Activated CD4-positive, alpha-beta T cell treated with anti-CD3 and anti-CD28 coated beads for 4 hours (primary cell): ENCODE results near the gene KLHL1.

Source experiments
- DNase-seq, 2 donors: peaks; one replicate each; pipeline ENCODE4 v3.0.0-alpha.2; 2020

The KLHL1 gene

DNA sequence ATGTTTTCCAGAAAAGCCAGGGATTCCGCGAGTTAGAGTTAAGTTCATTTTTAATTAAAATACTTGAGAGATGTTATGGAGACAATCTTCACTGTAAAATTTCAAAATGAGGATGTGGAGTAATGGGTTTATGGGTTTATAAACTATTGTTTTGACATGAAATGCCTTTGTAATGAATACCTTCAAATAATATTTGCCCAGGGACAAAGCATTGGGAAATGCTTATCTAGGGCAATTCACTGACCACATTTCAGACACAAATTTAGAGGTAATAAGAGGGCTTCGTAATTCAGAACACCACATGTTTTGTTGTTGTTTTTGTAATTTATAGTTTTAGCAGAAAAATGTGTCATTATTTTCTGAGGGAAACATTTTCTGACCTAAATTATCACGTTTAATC, 241.7 kb downstream of the KLHL1 start:
- DNase-seq = no peak

GRCh38 chr13:69857183-69857821, 250.9 kb downstream of the KLHL1 start:
- no peak for DNase-seq

- DNase-seq = no peak
Measured at GRCh38 chr13:69856331-69856730, 251.9 kb downstream of the KLHL1 start.

- no peak for DNase-seq
Measured at GRCh38 chr13:69828527-69828926, 279.7 kb downstream of the KLHL1 start.

- DNase-seq = no peak
Measured at GRCh38 chr13:69820180-69820579, 288.1 kb downstream of the KLHL1 start.

DNA sequence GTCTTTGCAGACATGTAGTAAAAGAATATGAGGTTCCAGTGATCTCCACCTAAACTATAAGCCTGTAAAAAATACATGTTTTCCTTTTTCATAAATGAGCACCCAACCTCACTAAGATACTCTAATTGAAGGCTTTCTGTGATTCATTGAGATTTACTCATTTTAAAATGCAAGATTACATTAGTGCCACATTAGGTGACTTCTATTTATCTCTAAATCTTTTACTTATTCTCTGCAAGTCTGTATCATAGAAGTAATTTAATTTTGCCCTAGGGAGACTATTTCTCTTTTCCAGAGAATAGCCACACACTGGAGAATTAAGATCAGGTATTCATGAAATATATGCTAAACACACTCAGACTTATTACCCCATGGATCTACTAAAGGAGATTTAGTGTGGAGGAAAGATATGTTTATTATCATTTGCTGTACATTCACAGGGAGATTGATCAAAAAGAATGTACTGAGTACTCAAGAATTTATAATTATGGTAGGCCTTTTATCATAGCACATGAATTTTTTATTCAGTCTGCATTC, 290.9 kb downstream of the KLHL1 start:
- DNase-seq = no peak

- DNase-seq = no peak
Measured at GRCh38 chr13:69809152-69809551, 299.1 kb downstream of the KLHL1 start.

DNA sequence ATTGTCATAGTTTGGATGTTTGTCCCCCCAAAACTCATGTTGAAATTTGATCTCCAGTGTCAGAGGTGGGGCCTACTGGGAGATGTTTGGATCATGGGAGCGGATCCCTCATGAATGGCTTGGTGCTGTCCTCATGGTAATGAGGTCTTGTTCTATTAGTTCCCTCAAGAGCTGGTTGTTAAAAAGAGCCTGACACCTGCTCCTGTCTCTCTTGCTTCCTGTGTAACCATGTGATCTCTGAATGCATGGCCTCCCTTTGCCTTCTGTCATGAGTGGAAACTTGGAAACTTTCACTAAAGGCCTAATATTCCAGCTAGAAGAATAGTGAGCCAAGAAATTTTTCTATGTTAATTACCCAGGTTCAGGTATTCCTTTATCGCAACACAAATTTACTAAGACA, 312.0 kb downstream of the KLHL1 start:
- DNase-seq = no peak

DNA sequence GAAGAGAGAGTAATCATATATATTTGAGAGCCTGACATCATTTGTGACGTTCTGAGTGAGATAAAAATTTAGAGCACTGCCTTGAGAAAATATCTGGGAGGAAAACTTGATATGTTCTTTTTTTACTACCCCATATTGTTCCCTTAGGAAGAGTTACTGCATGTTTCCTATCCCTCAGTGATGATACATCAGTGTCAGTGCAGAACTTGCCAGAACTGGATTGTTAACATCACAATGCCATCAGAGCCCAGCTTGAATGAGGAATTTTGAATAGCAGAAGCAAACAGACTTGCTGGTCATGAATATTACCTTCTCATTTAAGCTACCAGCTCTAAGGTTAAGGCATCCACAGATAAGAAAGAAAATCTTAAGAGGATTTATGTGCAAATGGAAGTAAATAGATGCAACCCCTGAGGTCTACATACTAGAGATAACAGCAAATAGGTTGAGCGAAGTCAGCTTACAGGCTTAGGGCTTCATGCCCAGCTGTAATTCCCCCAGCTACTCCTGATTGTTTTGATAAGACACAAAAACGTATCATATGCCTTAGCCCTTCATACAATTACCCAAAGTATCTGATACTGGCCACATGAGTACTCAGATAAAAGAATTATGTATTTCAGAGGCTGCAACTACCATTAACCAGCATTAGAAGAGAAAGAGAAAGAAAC, 314.3 kb downstream of the KLHL1 start:
- DNase-seq = no peak

DNA sequence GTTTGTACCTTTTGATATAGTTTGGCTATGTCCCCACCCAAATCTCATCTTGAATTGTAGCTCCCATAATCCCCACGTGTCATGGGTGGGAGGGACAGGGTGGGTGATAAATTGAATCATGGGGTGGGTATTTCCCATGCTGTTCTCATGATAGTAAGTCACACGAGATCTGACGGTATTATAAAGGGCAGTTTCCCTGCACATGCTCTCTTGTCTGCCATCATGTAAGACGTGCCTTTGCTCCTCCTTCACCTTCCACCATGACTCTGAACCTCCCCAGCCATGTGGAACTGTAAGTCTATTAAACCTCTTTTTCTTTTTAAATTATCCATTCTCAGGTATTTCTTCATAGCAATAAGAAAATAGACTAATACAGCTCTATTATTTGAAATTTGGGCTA, 331.3 kb downstream of the KLHL1 start:
- no peak for DNase-seq

- DNase-seq = no peak
Measured at GRCh38 chr13:69769608-69770007, 338.6 kb downstream of the KLHL1 start.

DNA sequence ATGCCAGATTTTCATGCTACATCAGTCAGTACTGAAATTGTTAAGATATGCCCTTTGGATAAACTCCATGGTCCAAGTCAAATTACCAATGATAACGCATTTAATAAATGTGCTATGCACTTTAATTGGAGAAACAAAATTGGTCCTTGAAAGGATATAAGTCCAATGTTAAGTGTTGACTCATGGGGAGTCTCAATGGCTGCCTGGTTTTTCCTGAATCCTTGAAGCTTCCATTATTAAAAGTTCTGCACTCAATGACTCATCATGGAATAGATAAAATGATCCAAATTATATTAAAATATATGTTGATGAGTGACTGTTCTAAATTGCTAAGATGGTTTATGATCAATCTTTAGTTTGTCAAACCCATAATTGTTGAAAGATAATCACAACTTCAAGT, 346.7 kb downstream of the KLHL1 start:
- DNase-seq = no peak

- DNase-seq = no peak
Measured at GRCh38 chr13:69755101-69755500, 353.2 kb downstream of the KLHL1 start.

- no peak for DNase-seq
Measured at GRCh38 chr13:69751259-69751658, 357.0 kb downstream of the KLHL1 start.

GRCh38 chr13:69737129-69737935, 370.9 kb downstream of the KLHL1 start:
- no peak for DNase-seq

- no peak for DNase-seq
Measured at GRCh38 chr13:69721631-69722030, 386.6 kb downstream of the KLHL1 start.

DNA sequence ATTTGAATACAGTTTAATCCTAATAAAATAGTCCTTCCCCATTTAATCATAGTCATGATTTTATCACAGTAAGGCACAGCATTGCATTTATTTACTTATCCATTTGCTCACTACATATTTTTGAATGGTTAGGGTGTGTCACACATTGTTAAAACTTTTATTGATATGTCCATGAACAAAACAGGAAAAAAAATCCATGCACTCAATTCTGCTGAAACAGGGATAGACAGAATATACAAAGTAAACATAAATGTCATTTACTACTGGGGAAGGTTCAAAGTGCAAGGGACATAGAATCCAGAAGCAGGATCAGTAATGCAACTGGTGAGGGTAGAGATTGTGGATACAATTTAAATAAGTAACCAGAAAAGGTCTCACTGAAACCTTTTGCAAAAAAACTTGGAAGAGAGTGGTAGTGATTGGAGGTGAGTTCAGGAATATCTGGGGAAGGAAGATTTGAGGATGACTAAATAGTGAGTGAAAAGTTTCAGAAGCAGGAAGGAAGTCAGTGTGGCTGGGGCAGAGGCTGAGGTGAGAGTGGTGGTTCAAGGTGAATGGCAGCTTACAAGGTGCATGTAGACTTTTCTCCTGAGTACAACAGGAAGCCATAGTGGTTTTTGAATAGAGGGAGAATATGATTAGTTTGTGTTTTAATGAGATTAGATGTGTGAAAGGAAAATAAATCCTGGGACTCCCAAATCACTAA, 387.8 kb downstream of the KLHL1 start:
- DNase-seq = no peak

DNA sequence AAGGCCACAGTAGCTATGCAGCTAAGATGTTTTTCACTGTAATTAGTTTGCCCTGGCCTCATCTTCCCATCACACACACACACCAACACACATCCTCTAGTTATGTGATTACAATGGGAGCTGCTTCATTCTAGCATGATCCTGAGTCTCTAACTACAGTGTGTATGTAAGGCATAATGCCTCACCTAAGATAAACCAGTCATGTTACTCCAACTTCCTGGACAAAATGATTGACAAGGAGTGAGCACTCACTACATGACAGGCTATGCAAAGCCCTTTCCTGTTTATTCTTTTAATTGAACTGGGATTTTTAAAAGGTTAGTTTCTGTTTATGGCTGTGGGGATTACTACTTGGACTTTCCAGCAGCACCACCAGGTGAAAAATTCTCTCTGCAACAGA, 401.4 kb downstream of the KLHL1 start:
- no peak for DNase-seq

DNA sequence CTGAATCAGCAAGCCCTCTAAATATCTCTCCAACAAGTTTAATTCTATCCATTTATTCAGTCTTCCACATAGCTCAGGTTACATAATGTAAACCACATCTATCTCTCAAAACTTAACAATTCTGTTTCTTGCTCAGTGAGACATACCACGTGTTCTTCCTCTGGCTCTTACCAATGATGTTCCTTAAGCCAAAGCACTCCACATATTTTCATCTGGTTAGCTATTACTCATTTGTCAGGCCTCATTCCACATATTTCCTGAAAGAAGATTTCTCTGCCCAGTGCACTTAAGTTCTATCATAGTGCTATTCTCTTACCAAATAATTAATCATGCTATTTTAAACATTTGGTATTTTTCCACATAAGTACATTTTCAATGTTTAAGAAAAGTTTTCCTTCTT, 403.9 kb downstream of the KLHL1 start:
- no peak for DNase-seq

DNA sequence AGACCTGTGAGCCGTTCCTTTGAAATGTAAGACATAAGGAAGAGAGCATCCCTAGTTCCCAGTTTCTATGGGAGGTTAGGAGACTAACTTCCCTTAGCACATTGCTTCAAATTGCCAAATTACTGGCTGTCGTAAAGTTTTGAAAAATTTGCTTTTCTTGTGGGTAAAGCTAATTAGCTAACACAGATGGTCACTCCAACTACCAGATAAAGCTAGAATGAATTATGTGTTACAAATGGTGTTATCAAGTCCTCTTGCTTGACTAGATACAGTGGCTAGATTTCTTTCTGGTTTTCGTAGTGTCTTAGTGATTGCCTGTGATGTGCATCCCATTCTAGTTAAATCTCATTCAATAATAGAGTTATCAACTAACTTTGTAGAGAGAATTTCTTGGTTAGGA, 417.3 kb downstream of the KLHL1 start:
- no peak for DNase-seq

- DNase-seq = no peak
Measured at GRCh38 chr13:69683921-69684686, 424.1 kb downstream of the KLHL1 start.

DNA sequence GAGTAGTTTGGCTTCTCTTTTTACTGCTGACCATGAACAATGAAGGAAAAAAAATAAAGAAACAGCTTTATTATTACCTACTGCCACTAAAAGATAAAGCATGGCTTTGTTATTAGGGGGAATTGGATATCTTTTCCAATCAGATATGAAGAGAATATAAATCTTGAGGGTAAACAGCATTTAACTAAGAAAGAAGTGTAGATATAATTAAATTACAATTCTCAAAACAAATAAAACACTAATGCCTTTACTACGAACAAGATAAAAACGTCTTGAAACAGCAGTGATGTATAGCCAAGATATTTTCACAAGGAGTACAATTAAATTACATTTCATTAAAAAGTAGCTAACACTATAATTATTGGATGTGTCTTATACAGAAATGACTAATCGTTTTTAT, 426.5 kb downstream of the KLHL1 start:
- no peak for DNase-seq
